GM20431 (cell line): ENCODE data around the gene TGM6.

Source experiments
- in situ Hi-C: fragments of 300-500 bp; cut with MseI, MboI; formaldehyde crosslinking; loops from one replicate; pipeline ENCODE4 v1.15.0; 2020; ENCODE audit warnings: low sequenced_read_pairs; ENCODE audit not compliant: unreplicated experiment

The TGM6 gene

DNA sequence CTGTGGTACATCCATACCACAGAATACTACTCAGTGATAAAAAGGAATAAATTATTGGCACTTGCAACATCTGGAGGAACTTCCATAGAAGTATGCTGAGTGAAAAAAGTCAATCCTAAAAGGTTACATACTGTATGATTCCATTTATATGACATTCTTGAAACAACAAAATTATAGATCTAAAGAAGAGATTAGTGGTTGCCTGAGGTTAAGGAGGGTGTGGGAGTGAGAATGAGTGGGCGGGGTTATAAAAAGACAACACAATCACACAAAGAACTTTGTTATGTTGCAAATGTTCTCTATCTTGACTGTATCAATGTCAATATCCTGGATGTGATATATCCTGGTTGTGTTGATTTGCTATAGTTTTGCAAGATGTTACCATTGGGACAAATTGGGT is 68.7 kb downstream of the TGM6 start:
- in situ Hi-C loops = no loop called here

DNA sequence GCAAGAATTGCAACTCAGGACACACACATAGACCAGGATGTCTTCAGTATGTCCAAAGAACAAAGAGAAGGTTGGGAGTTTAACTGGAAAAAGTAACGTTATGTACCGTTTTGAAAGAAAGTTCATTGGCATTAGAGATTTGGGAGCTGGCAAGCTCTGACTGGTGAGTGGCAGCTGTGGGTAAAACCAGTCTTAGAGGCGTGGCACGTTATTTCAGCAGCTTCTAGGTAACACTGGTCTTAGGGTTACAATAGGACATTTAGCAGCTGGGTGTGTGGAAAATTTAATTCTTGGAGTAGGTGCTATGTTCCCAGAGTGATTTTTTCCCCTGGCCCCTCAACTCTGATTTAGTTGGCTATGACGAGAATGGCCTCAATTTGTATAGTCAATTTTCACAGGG is 70.7 kb downstream of the TGM6 start:
- in situ Hi-C loops = no loop called here

DNA sequence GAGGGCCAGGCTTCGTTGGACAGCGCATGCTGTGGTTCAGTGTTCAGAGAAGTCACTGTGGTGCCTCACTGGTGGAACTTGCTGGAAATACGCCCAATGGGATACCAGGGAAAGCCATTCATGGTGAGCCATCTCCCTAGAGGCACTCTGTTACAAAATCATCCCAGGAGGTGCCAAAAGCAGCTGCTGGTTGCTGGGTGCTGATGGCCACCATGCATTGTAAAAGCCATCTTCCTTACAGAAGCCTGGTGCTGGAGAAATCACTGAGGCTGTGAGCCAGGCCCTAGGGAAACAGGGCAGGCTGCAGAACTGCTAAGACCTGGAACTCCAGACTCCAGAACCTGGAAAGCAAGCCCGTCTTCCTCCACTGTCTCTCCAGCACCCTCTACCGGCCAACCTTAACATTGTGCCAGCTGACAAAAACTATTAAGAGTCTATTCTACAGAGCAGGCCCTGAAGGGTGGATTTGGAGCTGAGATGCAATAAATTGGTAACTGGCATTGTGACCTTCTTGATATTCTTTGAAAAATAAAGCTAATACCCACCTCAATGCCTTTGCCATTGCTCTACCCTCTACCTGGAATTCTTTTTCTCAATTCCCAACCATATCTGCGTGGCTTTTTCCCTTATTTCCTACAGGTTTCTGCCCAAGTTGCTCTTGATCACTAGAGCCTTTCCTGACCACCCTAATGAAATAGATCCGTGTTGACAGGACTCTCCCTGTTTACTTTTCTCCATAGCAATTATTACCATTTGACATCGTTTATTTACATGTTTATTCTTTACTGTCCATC is 71.4 kb downstream of the TGM6 start:
- in situ Hi-C loops = no loop called here

DNA sequence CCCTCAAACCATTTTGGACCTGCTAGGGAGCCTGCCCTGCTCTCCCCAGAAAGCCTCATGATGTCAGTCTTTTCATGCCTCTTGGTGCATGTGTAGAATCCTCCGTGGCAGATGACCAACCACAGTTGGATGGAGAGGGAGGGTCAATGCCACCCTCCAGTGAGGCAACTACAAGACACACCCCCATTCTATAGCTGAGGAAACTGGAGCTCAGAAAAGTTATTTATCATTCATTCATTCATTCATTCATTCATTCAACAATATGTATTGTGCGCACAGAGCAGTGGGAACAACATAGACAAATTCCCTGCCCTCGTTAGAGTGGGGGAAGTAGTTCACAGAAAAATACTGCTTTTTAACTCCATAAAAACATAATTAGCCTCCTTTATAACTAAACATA is 73.1 kb downstream of the TGM6 start:
- in situ Hi-C loops = no loop called here

DNA sequence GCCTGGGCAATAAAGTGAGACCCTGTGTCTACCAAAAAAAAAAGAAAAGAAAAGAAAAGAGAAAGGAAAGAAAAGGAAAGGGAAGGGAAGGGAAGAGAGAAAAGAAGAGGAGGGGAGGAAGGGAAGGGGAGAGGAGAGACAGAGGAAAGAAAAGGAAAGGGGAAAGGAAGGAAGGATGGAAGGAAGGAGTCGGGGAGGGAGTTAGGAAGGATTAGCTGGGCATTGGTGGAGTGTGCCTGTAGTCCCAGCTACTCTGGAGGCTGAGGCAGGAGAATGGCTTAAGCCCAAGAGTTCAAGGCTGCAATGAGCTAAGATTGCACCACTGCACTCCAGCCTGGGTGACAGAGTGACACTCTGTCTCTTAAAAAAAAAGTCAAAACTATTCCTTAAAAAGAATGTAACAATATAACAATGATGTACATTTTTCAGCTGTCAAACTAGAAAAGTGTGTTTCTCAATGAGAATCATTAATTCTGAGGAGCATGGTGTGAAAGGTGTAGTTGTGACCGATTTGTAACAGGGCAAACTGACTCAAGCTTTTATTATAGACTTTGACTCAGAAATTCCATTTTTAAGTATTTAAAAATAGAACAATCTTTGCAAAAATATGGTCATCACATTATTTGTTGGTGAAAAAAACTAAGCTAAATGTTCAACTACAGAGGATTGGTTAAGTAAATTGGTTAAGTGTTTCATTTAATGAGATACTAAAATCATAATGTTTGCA is 75.2 kb downstream of the TGM6 start:
- in situ Hi-C loops = no loop called here

DNA sequence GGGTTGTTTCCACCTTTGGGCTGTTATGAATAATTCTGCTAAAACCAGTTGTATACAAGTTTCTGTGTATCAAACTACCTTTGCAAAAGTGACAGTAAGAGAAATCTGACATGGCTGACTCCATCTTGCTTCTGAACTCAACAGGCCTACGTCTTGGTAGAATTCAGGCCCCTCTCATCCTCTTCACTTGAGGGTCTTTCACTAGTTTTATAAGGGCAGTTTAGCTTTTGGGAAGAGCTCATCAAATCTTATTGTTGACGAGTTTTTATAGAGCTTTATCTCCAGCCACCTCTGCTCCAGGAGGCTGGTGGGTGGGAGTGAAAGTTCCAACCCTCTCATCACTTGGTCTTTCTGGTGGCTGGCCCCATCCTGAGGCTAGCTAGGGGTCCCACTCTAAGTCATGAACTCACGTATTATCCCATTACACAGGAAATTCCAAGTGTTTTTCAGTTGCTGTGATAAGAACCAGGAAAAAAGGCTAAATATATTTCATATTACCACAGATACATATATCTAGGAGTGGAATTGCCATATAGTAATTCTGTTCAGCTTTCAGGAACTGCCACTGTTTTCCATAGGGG is 78.3 kb downstream of the TGM6 start:
- in situ Hi-C loops = no loop called here

DNA sequence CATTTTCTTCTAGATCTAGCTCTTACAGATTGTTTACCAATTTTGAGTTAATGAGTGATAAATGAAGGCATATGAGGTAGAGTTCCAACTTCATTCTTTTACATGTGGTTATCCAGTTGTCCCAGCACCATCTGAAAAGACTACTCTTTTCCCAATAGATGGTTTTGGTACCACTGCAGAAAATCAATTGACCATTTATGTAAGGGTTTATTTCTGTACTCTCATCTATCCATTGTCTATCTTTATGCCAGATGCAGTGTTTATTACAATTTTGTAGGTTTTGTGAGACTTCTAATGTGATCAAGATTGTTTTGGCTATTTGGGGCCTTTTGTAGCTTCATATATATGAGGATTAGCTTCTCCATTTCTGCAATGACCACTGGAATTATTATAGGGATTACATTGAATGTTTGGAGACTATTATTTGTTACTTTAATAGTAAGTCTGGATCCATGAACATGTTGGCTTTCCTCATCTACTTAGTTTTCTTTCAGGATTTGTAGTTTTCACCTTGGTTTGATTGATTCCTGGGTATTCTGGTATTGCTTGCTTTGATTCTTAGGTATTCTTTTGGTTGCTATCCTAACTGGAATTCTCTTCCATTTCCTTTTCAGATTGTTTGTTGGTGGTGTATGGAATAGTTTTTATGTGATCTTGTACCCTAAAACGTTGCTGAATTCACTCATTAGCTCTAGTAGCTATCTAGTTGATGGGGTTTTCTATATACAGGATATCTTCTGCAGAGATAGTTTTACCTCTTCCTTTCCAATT is 79.5 kb downstream of the TGM6 start:
- in situ Hi-C loops = no loop called here

DNA sequence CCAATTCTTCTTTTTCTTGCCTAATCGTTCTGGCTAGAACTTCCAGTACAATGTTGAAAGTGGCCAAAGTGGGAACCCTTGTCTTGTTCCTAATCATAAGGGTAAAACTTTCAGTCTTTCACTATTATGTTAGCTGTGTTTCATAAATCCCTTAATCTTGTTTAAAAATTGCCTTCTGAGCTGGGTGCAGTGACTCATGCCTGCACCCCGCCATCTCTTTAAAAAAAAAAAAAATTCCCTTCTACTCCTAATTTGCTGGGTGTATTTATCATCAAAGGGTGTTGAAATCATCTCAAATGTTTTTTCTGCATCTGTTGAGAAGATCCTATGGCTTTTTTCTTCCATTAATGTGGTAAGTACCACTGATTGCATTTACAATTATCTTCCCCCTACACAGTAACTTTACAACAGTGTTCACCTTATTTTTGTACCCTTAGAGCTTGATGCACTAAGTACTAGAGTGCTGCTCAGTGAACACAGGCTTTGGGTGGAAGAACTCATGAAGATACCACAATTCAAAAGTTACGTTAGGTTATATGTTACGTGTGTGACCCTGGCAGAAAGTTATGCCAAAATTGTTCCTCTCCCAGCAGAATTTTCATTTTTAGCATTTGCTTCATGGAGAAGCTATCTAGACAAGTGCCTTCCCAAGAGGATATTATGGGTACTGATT is 80.2 kb downstream of the TGM6 start:
- in situ Hi-C loops = no loop called here

DNA sequence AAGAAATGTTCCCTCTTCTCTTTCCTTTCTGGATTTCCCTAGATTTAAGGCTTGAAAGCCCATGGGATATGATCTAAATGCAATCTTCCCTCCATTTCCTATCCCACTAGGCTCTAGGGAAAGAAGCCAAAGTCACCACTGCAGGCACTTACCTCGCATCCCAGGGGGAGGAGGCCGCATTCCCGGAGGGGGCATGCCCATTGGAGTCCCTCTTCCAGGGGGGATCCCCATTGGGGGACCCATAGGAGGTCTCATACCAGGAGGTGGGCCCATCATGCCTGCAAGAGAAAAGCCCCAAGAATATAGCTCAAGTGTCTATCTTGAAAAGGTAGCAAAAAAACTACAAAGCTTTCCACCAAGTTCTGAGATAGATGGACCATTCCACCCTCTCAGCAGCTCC is 81.8 kb downstream of the TGM6 start:
- in situ Hi-C loops = no loop called here

DNA sequence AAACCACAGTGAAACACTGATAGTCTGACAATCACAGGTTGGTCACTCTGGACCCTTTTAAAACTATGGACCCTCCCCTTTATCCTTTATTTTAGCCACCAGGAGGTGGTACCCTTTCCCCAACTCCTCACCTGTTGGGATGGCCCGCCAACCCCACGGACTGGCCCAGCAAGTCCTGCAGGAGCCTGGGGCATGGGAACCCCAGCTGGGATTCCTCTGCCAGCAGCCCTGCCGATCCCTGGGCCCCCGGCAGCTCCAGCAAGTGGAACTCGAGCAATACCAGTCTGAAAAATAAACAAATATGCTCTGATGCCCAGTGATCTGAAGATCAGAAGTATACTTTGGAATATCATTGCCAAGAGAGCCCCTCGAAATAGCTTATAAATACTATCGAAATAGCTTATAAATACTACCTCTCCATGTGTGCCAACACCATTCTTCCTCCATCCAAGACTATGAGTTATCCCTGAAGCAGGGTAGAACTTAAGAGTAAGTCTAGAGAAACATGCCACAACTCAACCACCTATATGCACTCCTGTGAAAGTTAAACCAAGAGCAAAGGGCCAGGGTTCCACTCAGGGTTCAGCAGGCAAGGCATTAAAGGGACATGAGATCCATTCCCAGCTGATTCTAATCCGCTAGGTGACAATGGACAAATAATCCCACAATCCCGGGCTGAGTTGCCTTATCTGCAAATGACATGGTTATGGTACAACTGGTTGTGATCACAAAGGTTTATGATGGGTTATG is 83.1 kb downstream of the TGM6 start:
- in situ Hi-C loops = no loop called here

DNA sequence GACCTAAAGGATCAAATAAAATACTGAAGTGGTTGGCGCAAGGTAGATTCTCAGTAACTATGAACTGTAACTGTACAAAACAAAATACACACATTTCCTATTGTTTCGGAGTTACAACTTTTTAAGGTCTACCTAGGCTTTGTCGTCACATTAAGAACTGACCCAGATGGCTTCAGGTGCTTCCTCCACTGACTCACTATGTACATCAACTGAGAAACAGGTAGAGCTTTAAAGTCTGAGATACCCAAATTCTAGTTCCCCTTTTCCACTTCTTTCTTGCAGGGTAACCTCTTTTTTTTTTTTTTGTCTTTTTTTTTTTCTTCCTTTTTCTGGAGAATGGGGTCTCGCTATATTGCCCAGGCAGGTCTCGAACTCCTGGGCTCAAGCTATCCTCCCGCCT is 84.4 kb downstream of the TGM6 start:
- in situ Hi-C loops = no loop called here

DNA sequence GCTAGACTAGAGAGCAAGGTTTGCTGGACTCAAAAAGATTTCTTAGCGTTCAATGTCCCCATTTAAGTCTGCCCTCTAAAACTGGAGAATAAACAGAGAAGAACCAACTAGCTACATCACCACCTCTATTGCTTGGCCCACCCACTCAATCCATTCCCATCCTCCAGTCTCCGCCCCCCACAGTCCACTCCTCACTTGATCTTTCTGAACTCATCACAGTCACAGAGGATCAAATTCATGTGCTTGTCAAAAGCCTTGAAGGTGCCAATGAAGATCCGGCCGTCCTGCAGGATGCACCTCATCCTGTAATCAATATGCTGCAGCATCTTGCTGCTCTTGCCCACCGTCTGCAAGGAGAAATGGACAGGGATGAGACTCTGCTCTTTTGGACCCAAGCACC is 86.7 kb downstream of the TGM6 start:
- in situ Hi-C loops = no loop called here

DNA sequence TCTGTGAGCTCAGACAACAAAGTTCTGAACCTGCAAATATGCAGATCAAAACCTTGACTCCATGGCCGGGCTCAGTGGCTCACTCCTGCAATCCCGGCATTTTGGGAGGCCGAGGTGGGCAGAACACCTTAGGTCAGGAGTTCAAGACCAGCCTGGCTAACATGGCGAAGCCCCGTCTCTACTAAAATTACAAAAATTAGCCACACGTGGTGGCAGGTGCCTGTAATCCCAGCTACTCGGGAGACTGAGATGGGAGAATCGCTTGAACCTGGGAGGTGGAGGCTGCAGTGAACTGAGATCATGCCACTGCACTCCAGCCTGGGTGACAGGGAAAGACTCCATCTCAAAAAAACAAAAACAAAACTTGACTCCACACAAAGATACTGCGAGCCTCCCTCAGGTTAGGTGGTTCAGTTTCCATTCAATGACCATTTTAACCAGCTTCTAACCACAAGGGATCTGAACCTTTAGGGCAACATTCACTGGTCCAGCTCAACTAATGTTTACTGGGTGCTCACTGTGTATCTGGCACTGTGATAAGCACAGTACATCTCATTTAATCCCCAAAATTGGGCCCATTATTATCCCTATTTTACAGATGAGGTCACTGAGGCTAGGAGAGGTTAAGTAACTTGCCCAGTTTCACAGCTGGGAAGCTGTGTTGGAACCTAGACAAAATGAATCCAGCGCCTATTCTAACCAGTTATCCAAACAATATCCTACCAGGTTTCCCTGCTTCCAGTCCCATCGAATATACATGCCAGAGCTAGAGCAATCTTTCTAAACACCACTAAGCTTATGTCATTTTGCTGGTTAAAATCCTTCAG is 88.1 kb downstream of the TGM6 start:
- in situ Hi-C loops = no loop called here

DNA sequence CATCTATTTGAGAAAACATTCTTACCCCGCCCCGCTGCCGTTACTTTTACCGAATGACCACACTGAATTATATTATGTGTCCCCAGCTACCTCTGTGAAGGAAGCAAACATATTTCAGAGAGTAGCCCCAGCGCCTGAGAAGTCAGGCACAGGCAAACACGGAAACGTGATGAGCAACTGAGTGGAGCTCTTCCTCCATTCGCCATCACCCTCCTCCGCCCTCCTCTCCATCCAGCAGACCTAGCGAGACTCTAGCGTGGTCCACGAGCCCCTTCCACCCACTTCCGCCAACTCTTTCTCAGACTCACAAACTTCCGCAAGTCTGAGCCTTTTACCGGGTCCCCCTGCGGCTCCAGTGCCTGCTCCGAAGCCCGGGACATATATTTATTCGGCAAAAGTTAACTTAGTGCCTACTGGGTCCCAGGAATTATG is 89.3 kb downstream of the TGM6 start:
- in situ Hi-C loops = no loop called here

DNA sequence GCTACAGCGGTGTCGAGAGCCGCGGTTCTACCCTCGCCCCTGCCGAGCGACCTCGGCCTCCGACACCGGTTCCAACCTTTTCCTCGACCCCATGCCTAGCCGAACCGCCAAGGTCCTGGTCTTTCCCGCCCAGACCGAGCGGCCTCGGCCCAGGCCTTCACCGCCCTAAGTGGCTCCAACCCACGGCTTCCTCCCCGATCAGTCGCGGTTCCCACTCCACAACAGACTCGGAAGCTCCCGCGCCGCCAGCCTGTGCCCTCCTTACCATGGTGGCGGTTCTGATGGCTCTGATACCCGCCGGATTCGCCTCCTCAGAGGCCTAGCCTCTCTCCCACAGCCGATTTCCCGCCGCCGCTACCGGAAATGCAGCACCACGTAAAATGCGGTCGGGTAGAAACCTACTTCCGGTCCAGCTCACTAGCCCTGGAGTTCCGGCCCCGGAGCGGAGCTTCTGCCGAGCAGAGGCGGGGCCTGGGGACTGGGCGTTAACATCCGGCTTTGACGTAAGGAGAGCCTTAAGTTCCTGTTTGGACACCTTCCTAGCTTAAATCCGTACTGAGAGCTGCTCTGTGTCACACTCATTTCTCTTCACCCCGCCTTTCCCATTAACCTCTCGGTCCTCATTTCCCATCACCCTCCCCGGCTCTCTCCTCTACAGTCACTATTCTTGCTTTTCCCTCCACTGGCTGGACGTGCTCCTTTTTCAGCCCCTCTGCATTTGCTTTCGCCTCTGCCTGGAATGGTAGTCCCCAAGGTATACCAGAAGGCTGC is 89.9 kb downstream of the TGM6 start, which contains the start of gene SNRPB:
Gene SNRPB (minus strand): TSS at position 367 of the 771 bp plus-strand sequence. CDS start 99 bp downstream, at position 268.
- in situ Hi-C loops = no loop called here

DNA sequence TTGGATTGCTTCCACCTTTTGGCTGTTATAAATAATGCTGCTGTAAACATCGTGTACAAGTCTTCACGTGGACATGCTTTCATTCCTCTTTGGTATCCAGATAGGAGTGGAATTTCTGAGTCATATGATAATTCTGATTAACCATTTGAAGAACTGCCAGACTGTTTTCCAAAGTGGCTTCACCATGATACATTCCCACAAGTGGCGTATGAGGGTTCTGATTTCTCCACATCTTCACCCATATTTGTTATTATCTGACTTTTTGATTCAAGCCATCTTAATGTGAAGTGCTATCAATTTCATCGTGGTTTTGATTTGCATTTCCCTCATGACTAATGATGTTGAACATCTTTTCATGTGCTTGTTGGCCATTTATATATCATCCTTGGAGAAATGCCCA is 92.8 kb downstream of the TGM6 start:
- in situ Hi-C loops = no loop called here

DNA sequence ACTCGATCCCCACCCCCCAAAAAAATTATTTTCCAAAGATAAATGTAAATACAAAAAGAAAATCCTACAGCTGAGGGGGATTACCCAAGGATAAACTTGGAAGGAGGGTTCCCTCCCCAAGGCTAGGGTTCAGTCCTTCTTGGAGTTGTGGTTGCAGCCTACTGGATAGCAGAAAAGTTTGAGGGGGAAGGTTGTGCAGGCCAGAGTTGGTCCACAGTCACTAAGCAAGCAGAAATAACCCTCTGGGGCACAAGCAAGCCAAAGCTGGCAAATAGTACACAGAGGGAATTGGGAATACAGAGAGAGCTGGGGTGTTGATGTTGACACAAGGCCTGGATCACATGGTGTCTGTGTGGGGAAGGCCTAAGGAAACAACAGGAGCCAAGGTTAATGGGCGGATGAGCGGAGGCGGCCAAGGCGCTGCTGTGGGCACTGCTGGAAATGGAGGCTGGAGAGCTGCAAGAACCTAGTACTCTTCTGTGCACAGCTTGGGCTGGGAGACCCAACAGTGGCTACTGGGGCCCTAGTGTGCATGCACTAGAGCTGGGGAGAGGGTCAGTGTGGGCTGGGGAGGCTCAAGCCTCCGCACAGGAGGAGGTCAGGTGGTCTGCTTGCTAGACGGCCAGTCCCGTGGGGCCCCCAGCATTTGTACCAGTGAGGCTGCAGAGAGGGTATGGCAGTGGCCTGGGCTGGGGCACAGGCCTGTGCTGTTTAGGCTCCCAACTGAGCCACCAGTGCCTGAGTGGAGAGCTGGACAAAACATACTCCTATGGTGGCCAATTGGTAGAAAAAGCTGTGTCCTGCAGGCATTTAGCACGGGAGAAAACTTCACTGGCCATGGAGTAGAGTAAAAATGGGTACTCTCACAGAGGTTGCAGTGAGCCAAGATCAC is 95.4 kb downstream of the TGM6 start:
- in situ Hi-C loops = no loop called here
